Gastrocnemius medialis (tissue), 4 donors: Measurements from ENCODE around the gene THAP4.

Experiments
- POLR2A ChIP-seq, 2 donors: fragments of 450-650 bp; IDR thresholded peaks; one replicate each; pipeline ENCODE4 v1.6.1; 2017; ENCODE audit warnings: antibody characterized with exemption in 2 of 2, mild to moderate bottlenecking in 2 of 2, moderate library complexity in 2 of 2
- TF ChIP-seq, protein P1 (sequence below), 5 experiments: fragments of 450-650 bp in 3 of 5; fragments of 200-600 bp in 2 of 5; sonication (generic) in 2 of 5; IDR thresholded peaks in 4 of 5; conservative IDR thresholded peaks in 1 of 5; 1 replicate in 4 of 5; 2 replicates in 1 of 5; pipeline ENCODE4 v1.5.1; 2016 to 2019; ENCODE audit warnings: antibody characterized with exemption in 5 of 5, mild to moderate bottlenecking in 3 of 5, moderate library complexity in 3 of 5

DNA sequence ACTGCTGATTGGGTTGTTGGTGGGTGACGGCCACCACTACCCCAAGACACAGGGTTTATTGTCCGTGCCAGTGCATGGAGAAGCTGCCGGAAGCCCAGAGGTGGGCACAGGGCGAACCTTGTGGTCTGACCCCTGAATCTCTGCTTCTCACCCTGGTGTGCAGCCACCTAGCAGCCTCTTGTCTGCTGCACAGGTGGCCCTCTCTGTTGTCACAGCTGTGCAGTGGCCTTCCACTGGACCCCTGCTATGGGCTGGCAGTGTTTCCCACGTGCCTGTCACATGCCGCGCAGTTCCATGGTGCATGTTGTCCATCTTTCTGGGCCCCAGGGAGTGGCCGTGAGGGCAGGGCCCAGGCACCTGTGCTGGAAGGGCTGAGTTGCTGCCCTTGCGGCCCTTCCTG lies 15.8 kb upstream of the THAP4 start:
- TF ChIP-seq, protein P1, sequence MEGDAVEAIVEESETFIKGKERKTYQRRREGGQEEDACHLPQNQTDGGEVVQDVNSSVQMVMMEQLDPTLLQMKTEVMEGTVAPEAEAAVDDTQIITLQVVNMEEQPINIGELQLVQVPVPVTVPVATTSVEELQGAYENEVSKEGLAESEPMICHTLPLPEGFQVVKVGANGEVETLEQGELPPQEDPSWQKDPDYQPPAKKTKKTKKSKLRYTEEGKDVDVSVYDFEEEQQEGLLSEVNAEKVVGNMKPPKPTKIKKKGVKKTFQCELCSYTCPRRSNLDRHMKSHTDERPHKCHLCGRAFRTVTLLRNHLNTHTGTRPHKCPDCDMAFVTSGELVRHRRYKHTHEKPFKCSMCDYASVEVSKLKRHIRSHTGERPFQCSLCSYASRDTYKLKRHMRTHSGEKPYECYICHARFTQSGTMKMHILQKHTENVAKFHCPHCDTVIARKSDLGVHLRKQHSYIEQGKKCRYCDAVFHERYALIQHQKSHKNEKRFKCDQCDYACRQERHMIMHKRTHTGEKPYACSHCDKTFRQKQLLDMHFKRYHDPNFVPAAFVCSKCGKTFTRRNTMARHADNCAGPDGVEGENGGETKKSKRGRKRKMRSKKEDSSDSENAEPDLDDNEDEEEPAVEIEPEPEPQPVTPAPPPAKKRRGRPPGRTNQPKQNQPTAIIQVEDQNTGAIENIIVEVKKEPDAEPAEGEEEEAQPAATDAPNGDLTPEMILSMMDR (IDR thresholded peaks at IDR 0.05 in 4 of 5, conservative IDR thresholded peaks at IDR 0.05 in 1 of 5): no peak
- TF ChIP-seq POLR2A (IDR thresholded peaks at IDR 0.05): no peak
